WI38 (cell line): ENCODE data around the gene TRABD2B.

ENCODE experiments used
- H3K4me3 ChIP-seq: 2 replicates; pipeline ENCODE4 v1.5.1; 2011; ENCODE audit warnings: low read depth, mild to moderate bottlenecking, control low read depth, low read length
- TF ChIP-seq, protein P1 (sequence below): IDR thresholded peaks from 2 replicates; pipeline ENCODE4 v1.5.1; 2012; ENCODE audit warnings: low read depth, mild to moderate bottlenecking, control low read depth, low read length

Gene TRABD2B

DNA sequence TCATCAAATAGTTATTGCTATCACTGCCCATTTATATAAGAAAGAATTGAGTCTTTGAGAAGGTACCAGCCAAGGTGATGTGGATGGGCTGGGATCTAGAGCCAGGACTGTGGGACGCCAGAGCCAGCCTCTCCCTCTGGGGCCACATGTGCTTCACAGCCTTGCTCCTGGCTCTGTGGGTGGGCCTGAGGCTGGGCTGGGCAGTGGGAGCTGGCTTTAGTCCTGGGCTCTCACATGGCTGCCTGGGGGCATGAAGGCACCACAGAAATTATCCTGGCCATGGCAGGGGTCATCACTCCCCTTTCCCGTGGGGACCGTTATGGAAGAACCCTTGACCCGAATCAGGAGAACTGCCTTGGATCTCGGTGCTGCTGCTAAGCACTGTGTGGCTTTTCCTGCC, 203.1 kb downstream of the TRABD2B start:
- TF ChIP-seq, protein P1, sequence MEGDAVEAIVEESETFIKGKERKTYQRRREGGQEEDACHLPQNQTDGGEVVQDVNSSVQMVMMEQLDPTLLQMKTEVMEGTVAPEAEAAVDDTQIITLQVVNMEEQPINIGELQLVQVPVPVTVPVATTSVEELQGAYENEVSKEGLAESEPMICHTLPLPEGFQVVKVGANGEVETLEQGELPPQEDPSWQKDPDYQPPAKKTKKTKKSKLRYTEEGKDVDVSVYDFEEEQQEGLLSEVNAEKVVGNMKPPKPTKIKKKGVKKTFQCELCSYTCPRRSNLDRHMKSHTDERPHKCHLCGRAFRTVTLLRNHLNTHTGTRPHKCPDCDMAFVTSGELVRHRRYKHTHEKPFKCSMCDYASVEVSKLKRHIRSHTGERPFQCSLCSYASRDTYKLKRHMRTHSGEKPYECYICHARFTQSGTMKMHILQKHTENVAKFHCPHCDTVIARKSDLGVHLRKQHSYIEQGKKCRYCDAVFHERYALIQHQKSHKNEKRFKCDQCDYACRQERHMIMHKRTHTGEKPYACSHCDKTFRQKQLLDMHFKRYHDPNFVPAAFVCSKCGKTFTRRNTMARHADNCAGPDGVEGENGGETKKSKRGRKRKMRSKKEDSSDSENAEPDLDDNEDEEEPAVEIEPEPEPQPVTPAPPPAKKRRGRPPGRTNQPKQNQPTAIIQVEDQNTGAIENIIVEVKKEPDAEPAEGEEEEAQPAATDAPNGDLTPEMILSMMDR: no peak
- no peak overlapping the region for H3K4me3 ChIP-seq

DNA sequence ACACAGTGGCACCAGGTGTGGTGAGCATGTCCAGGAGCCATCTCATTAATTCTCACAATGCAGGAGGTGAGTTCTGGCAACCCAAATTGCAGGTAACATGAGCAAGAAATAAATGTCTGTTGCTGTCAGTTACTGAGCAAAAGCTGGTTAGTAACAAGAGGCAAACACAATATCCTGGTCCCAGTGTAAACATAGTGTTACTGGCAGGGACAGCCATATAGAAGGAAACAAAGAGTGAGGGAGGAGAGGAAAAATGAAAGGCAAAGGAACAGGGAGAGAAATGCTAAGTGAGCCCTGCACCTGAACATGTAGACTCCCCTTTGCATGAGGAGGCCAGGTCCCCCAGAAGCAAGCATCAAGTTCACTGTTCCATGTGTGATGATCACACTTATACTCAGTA, 203.6 kb downstream of the TRABD2B start:
- TF ChIP-seq, protein P1: no peak
- no peak overlapping the region for H3K4me3 ChIP-seq

DNA sequence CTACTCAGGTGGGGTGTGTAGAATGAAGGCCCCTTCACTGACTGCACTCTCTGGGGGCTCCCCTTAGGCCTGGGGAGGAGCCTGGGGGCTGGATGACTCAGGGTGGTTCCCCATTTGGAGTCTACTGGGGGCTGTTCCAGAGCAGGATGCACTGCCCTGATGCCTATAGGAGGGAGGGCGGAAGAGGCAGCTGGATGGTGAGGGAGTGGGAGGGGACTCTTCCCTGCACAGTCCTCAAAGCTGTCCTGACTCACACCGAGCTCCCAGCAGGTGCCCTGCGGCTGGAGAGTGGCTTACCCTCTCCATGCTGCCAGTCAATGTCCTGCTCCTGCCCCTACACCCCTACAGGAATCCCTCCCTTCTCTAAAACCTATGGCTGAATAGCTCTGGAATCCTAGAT, 204.4 kb downstream of the TRABD2B start:
- H3K4me3 ChIP-seq: no peak overlapping the region
- TF ChIP-seq, protein P1: no peak

DNA sequence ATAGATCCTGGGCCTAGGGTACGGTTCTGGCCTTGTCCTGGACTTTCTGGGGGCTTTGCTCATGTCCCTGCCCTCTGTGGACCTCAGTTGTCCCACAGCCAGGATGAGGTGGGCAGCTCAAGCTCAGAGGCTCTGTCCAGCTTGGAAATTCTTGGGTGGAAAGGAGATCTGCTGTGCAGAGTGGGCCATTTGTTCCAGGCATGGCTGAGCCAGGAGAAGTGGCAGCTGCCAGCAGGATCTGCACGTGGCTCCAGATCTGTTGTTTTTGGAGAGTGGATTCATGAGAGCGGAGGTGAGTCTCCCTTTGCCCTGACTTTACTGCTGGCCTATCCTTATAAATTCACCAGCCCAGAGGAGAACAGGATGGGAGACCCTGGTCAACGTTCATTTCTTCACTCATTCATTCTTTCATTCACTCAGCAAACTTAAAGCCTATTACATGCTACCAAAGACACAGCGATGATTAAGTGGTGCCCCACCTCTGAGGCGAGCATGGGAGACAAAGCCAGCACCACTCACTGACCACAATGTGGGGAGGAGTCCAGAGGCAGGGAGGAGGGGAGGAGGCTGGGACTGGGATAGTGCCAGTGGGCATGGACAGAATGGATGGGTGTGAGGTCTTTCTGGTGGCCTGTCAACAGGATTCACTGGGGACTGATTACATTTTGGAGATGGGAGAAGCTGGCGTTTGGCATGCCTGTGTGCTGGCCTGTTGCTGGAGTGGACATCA, 205.1 kb downstream of the TRABD2B start:
- TF ChIP-seq, protein P1: no peak

DNA sequence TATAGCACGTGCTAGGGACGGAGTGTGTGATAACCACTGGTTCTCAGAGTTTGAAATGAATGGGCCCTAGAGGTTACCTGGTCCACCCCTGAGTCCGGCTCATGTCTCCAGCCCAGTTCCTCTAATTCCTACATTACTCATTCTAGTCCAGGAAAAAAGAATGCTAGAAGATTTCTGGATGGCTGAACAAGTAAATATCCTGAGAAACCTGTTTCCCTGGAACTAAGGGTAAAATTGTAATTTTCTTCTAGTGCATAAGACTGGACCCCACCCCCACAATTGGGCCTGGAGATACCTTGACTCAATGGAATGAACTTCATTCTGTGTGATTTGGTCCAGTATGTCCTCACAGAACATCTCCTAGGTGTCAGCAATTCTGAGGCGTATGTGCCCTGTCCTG, 208.4 kb downstream of the TRABD2B start:
- H3K4me3 ChIP-seq: no peak overlapping the region
- TF ChIP-seq, protein P1: no peak

More for the DNA sequence above, 205.1 kb downstream of the TRABD2B start:
- no peak overlapping the region for H3K4me3 ChIP-seq

DNA sequence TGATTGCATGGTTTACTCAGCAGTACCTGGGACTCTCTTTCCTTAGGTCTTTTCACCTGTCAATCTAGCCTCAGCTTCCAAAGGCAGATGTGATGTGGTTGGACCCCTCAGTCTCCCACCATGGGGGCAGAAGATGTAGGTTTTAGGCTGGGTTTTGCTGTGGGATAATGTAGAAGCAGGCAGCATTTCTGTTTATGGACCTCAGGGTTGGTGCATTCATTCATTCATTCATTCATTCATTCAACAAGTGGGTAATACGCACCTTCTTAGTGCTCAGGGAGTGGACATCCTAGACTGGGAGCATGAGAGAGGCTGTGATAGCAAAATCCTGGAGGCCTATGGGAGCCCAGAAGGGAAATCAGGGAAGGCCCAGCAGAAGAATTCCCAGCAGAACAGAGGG, 209.6 kb downstream of the TRABD2B start:
- no peak overlapping the region for H3K4me3 ChIP-seq
- TF ChIP-seq, protein P1: no peak

DNA sequence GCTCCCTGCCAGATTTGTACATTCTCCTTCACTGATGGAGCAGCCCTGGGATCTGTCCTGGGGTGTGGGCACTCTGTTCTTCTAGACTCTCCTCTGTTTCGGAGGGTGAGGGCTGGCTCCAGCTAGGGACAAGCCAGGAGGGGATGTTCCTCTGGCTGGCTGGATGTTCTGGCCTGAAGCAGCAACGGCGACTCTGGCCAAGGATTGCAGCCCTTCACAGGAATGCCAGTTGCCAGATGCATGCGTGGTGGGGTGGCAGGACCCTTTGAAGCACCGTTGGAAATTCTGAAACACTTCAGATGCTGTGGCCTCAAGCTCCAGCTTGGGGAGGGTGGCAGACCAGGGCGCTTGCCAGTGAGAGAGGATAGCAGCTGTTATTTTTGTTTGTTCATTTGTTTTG, 210.9 kb downstream of the TRABD2B start:
- TF ChIP-seq, protein P1: no peak
- no peak overlapping the region for H3K4me3 ChIP-seq
